Measurements from ENCODE around the gene E2F3. TPM values are rescaled to one million over a fixed set of nuclear protein-coding genes. Genes with fewer than 3 reads are reported as not detected.

E2F3 gene
- total RNA-seq, 1 donor from 2014 or later: 27.4 TPM

GRCh38 chr6:20433321-20433720 is 31.6 kb downstream of the E2F3 start:
- FAIRE-seq (no peak), DNase-seq (ENCODE audit: low read depth) (no peak)
- Mint-ChIP-seq H3K4me1 (ENCODE audit: low read depth, unreplicated experiment) (peaks cover 9% of the 10 kb centered on the region), H3K27ac (ENCODE audit: unreplicated experiment) (no peak overlapping the region), H3K27me3 (ENCODE audit: low read depth, unreplicated experiment) (no peaks in the 10 kb centered on the region), H3K4me3 (ENCODE audit: unreplicated experiment) (no peak overlapping the region), H3K36me3 (ENCODE audit: low read depth, unreplicated experiment) (peaks cover 19% of the 10 kb centered on the region), H3K9me3 (ENCODE audit: unreplicated experiment) (no peaks in the 10 kb centered on the region)
- Histone ChIP-seq H2AFZ (ENCODE audit: low read depth, low read length) (no peak overlapping the region), H3K27ac (ENCODE audit: low read depth, low read length) (no peak overlapping the region), H3K27me3 (ENCODE audit: insufficient read depth, low read length) (no peaks in the 10 kb centered on the region), H3K9ac (ENCODE audit: low read length) (no peak overlapping the region), H3K79me2 (ENCODE audit: insufficient read depth, low read length) (peaks cover 92% of the 10 kb centered on the region), H4K20me1 (ENCODE audit: insufficient read depth, low read length) (peaks cover 85% of the 10 kb centered on the region), H3K4me2 (ENCODE audit: low read length) (no peak overlapping the region), H3K36me3 (ENCODE audit: insufficient read depth, low read length) (peaks cover 4% of the 10 kb centered on the region), H3K4me3 (ENCODE audit: insufficient read depth, low read depth, low read length) (no peak overlapping the region), H3K4me1 (ENCODE audit: insufficient read depth, low read length) (no peaks in the 10 kb centered on the region), H3K9me3 (ENCODE audit: insufficient read depth, low read depth, low read length) (no peaks in the 10 kb centered on the region)
- TF ChIP-seq EZH2 (IDR thresholded peaks at IDR 0.05; ENCODE audit: insufficient read depth, low read length): no peak
- TF ChIP-seq CTCF (IDR thresholded peaks at IDR 0.05; ENCODE audit: insufficient read depth, low read depth, low read length): no peak

- H3K9ac ChIP-seq (ENCODE audit: low read length): no peak overlapping the region
- H3K4me2 ChIP-seq (ENCODE audit: low read length): no peak overlapping the region
- Mint-ChIP-seq H3K9me3 (ENCODE audit: unreplicated experiment) (no peaks in the 10 kb centered on the region), H3K4me1 (ENCODE audit: low read depth, unreplicated experiment) (peaks cover 3% of the 10 kb centered on the region), H3K27me3 (ENCODE audit: low read depth, unreplicated experiment) (no peaks in the 10 kb centered on the region), H3K4me3 (ENCODE audit: unreplicated experiment) (no peak overlapping the region), H3K36me3 (ENCODE audit: low read depth, unreplicated experiment) (peaks cover 17% of the 10 kb centered on the region), H3K27ac (ENCODE audit: unreplicated experiment) (no peak overlapping the region)
- H3K9me3 ChIP-seq (ENCODE audit: insufficient read depth, low read depth, low read length): no peaks in the 10 kb centered on the region
- TF ChIP-seq EZH2 (IDR thresholded peaks at IDR 0.05; ENCODE audit: insufficient read depth, low read length): no peak
- TF ChIP-seq CTCF (IDR thresholded peaks at IDR 0.05; ENCODE audit: insufficient read depth, low read depth, low read length): no peak
- FAIRE-seq (no peak), DNase-seq (ENCODE audit: low read depth) (no peak)
- H3K79me2 ChIP-seq (ENCODE audit: insufficient read depth, low read length): peaks cover 92% of the 10 kb centered on the region
- H2AFZ ChIP-seq (ENCODE audit: low read depth, low read length): no peak overlapping the region
- H3K36me3 ChIP-seq (ENCODE audit: insufficient read depth, low read length): peaks cover 4% of the 10 kb centered on the region
- peaks cover 85% of the 10 kb centered on the region for H4K20me1 ChIP-seq (ENCODE audit: insufficient read depth, low read length)
- no peak overlapping the region for H3K27ac ChIP-seq (ENCODE audit: low read depth, low read length)
- H3K27me3 ChIP-seq (ENCODE audit: insufficient read depth, low read length): no peaks in the 10 kb centered on the region
- no peaks in the 10 kb centered on the region for H3K4me1 ChIP-seq (ENCODE audit: insufficient read depth, low read length)
- H3K4me3 ChIP-seq (ENCODE audit: insufficient read depth, low read depth, low read length): no peak overlapping the region
Measured at GRCh38 chr6:20433929-20434328, 32.2 kb downstream of the E2F3 start.

- peaks cover 19% of the 10 kb centered on the region for H3K36me3 Mint-ChIP-seq (ENCODE audit: low read depth, unreplicated experiment)
- no peak overlapping the region for H3K4me3 Mint-ChIP-seq (ENCODE audit: unreplicated experiment)
- DNase-seq (ENCODE audit: low read depth) (no peak), FAIRE-seq (no peak)
- no peak overlapping the region for H3K27ac ChIP-seq (ENCODE audit: low read depth, low read length)
- TF ChIP-seq EZH2 (IDR thresholded peaks at IDR 0.05; ENCODE audit: insufficient read depth, low read length) (no peak), CTCF (IDR thresholded peaks at IDR 0.05; ENCODE audit: insufficient read depth, low read depth, low read length) (no peak)
- no peak overlapping the region for H2AFZ ChIP-seq (ENCODE audit: low read depth, low read length)
- H3K27me3 ChIP-seq (ENCODE audit: insufficient read depth, low read length): no peaks in the 10 kb centered on the region
- H3K36me3 ChIP-seq (ENCODE audit: insufficient read depth, low read length): peaks cover 4% of the 10 kb centered on the region
- H3K27ac Mint-ChIP-seq (ENCODE audit: unreplicated experiment): no peak overlapping the region
- H3K9me3 ChIP-seq (ENCODE audit: insufficient read depth, low read depth, low read length): no peaks in the 10 kb centered on the region
- H3K9me3 Mint-ChIP-seq (ENCODE audit: unreplicated experiment): no peaks in the 10 kb centered on the region
- no peak overlapping the region for H3K4me3 ChIP-seq (ENCODE audit: insufficient read depth, low read depth, low read length)
- no peaks in the 10 kb centered on the region for H3K4me1 ChIP-seq (ENCODE audit: insufficient read depth, low read length)
- peaks cover 92% of the 10 kb centered on the region for H3K79me2 ChIP-seq (ENCODE audit: insufficient read depth, low read length)
- H4K20me1 ChIP-seq (ENCODE audit: insufficient read depth, low read length): peaks cover 86% of the 10 kb centered on the region
- no peak overlapping the region for H3K4me2 ChIP-seq (ENCODE audit: low read length)
- H3K4me1 Mint-ChIP-seq (ENCODE audit: low read depth, unreplicated experiment): peaks cover 3% of the 10 kb centered on the region
- H3K9ac ChIP-seq (ENCODE audit: low read length): no peak overlapping the region
- H3K27me3 Mint-ChIP-seq (ENCODE audit: low read depth, unreplicated experiment): no peaks in the 10 kb centered on the region
Measured at GRCh38 chr6:20434766-20435165, 33.1 kb downstream of the E2F3 start.

Data from astrocyte (in vitro differentiated cells and primary cell).